Inflammatory macrophage (primary cell): ENCODE results near the gene PRDX2.
A peak's percentile ranks its signal among the peaks of the same experiment; 100 is the strongest.

Experiments used
- DNase-seq, 2 donors: peaks; one replicate each; pipeline ENCODE4 v3.0.0-alpha.2; 2020 to 2022

The PRDX2 gene

DNA sequence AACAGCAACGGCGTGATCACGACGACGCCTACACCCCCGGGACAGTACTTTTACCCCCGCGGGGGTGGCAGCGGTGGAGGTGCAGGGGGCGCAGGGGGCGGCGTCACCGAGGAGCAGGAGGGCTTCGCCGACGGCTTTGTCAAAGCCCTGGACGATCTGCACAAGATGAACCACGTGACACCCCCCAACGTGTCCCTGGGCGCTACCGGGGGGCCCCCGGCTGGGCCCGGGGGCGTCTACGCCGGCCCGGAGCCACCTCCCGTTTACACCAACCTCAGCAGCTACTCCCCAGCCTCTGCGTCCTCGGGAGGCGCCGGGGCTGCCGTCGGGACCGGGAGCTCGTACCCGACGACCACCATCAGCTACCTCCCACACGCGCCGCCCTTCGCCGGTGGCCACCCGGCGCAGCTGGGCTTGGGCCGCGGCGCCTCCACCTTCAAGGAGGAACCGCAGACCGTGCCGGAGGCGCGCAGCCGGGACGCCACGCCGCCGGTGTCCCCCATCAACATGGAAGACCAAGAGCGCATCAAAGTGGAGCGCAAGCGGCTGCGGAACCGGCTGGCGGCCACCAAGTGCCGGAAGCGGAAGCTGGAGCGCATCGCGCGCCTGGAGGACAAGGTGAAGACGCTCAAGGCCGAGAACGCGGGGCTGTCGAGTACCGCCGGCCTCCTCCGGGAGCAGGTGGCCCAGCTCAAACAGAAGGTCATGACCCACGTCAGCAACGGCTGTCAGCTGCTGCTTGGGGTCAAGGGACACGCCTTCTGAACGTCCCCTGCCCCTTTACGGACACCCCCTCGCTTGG is 9.3 kb downstream of the PRDX2 start:
- DNase-seq = peak; percentile 67 to 76

- peak; percentile 99 for DNase-seq
These were observed 10.1 kb downstream of the PRDX2 start, which contains the start of gene JUNB for GRCh38 chr19:12791345-12792050. TSS of gene JUNB (plus strand) at chr19:12791486. CDS start at chr19:12791772, 286 bp downstream.

GRCh38 chr19:12790628-12791344 is 10.8 kb downstream of the PRDX2 start:
- DNase-seq = peak; percentile 3 to 30

DNA sequence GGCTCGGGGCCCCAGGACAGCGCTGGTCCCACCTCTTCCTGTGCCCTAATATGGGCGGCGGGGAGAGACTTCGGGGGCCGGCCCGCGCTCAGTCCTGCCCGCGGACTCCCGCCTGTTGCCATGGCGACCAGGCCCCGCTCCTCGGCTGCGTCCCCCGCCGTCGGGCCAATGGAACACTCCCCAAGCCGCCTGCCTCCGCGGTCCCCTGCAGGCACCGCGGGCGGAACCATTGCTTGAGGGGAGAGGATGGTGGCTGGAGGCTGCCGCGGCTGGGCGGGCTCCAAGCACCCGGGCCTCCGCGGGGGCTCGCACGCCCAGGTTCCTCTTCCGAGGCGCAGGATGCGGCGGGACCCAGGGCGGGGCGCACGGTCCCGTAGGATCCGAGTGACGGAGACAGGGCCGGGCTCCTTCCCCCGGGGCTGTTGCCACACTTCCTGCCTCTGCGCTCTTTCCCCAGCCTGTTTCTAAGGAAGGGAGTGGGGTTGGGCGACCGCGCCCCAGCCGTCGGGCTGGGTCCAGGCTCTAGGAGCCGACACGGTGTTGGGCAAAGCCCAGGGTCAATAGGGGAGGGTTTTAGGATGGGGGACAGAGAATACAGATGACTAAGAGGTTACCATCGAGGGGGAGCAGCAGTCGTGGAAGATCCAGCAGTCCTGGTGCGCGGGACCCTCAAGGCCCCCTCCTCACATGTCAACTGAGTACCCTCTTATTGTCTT is 11.5 kb downstream of the PRDX2 start:
- DNase-seq = peak; percentile 99

GRCh38 chr19:12789098-12789903 is 12.3 kb downstream of the PRDX2 start:
- peak in 1 of 2 donors; percentile 26 for DNase-seq

DNA sequence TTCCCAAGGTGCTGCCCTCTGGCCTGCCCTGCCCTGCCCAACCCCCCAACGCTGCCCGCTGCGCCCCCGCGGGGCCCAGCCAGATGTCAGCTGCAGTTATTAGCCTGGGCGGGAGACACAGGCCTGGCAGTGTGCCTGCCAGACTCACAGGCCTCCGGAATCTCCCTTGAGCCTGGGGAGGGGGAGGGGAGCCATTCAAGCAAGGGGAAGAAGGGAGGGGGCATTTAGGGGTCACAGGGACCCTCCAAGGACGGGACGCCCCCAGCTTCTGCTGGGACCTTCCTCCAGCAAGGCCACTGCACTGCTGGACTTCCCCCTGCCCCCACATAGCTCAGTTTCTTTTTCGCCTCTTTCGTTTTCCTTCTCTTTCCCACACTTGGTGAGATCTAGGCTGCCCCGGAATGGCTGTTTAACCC is 12.9 kb downstream of the PRDX2 start:
- peak; percentile 77 to 91 for DNase-seq

DNA sequence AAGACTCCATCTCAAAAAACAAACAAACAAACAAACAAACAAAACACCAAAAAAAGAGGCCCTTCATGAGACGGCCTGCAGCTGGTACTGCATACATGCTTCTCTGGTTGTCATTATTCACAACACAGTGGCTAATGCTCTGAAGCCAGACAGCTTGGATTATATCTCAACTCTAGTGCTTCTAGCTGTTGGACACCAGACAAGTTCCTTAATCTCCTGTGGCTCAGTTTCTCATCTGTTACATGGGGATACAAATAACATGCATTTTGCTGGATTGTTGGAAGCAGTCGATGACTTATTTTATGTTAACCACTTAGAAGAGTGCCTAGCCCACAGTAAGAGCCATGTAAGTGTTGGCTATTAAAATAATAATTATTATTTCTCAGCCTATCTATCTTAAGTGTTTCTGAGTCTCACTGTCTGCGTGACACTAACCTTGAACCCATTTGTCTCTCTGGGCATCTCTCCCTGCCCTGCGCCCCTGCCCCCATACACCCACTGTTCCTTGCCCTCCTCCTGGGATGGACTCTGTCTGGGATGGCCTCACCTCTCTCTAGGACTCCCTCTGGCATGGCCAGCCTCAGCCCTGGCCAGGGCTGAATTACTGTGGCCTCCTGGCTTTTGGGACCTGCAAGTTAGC is 13.4 kb downstream of the PRDX2 start:
- DNase-seq = no peak

- peak in 1 of 2 donors; percentile 22 for DNase-seq
These were observed 14.1 kb downstream of the PRDX2 start for GRCh38 chr19:12787458-12787857.

- peak; percentile 36 to 70 for DNase-seq
These were observed 14.6 kb downstream of the PRDX2 start for GRCh38 chr19:12786952-12787351.

GRCh38 chr19:12786141-12786870 is 15.3 kb downstream of the PRDX2 start:
- DNase-seq = peak; percentile 97 to 99

DNA sequence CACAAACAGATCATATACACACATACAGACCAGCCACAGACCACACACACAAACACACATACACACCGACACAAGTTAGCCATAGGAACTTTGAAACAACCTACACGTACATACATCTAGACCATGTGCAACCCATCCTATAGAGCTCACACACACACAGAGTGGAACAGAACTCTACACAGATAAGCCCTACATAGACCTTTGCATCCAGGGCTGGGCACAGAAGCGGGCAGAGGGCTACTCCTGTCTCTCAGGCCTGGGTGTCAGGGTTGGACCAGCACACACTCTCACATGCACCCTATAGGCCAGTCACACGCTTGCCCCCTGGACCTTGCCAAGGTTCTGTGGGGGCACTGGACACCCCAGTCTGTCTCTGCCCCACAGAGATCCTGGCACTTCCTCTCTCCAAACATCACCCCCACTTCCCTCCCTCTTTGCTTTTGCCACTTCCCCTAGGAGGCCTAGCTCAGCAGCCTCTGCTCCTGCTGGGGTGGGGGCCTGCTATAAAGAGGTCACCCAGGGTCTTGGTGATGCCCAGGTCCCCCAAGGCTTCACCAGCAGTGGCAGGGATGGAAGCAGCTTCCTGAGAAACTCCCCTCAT is 16.1 kb downstream of the PRDX2 start:
- DNase-seq = peak; percentile 85 to 87

DNA sequence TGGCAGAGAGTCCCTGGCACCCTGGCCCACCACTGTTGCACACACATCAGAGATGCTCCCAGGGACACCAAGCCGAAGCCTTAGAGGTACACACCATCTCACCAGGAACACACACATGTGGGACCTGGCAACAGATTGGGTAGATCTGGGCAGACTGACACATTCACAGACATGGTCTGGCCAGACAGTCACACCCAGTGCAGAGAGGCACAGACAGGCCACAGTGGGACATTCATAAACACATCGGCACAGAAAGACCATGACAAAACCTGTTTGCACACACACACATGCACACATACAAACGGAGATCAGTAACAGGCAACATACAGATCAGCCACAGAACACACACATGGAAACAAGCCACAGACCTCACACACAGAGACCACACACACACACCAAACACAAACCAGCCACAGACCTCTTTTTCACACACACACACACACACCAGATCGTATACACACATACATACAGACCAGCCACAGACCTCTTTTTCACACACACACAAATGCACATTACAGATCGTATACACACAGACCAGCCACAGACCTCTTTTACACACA is 16.6 kb downstream of the PRDX2 start:
- DNase-seq = peak; percentile 18 to 19

- peak in 1 of 2 donors; percentile 17 for DNase-seq
These were observed 17.2 kb downstream of the PRDX2 start for GRCh38 chr19:12784394-12784870.

GRCh38 chr19:12783849-12784393 is 17.7 kb downstream of the PRDX2 start:
- DNase-seq = peak; percentile 35 to 57

- no peak for DNase-seq
These were observed 18.2 kb downstream of the PRDX2 start for GRCh38 chr19:12783291-12783848.

DNA sequence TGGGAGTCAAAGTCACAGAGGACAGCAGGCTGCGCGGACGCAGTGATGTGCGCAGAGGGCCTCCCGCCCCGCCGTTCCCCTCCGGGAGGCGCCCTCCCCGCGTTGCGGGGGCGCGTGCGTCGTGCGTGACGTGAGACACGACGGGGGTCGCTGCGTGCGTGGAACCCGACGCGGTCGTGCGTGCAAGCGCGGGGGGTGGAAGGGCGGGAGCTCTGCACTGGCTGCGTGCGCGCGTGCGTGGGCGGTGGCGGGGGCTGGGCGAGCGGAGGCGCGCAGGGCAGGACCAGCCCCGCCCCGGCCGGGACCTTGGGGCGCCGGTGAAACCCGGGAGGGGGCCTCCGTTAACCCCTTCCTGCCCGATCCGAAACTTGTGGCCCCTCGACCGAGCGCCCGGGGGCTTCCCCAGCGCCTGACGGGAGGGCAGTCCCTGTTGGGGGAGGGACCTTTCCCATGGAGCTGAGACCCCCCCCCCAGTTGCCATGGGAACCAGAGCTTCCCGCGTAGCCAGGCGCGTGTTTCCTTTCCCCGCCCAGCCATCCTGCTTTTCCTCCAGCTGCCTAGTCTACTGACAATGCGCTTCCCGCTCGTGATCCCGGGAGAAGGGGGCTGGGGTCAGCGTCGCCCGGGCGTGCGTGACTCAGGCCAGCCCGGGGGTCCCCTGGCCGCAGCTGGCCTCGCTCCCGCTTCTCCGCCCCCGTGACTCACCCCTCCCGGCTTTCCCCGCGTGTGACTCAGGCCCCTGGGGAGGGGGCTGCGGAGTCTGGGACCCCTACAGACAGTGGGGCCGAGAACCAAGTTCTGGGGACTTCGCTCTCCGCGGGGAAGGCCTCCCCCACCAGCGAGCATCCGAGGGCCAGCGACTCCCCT is 18.9 kb downstream of the PRDX2 start:
- peak; percentile 90 to 95 for DNase-seq

GRCh38 chr19:12782174-12782423 is 19.5 kb downstream of the PRDX2 start:
- DNase-seq = no peak
